ENCODE results near the gene PGM1.

DNA sequence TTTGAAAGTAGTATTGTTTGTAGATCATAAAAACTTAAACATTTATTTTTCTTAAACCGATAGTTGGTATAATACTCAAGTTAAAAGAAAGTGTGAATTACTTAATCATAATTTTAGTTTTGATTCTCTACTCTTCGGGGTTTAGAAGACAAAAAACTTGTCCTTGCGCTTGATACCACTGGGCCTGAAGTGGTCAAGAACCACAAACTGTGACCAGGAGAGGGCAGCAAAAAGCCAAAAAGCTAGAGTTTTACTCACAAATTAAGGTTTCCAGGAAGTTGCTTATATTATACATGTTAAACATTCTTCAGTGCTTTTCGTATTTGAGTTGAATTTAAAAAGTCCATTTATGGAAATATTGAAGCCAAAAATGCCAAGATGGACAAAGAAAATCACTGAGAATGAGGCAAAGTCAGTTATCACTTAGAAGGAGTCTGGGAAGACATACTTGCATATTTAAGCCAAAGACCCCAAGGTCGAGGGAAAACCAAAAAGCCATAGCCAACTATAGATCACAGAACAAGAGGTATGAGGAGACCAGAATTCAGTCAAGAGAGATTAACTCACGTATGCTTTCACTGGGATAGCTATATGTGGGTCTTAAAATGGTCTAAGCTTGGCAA, 35.7 kb upstream of the PGM1 start:
- TF ChIP-seq POLR2A (IDR thresholded peaks at IDR 0.05; ENCODE audit: low read depth, low read length) (no peak), POLR2AphosphoS5 (IDR thresholded peaks at IDR 0.05; ENCODE audit: low read depth, low read length) (no peak), TAF1 (IDR thresholded peaks at IDR 0.05; ENCODE audit: low read depth, low read length) (no peak), PAX5 (IDR thresholded peaks at IDR 0.05; ENCODE audit: insufficient read depth, low read length, severe bottlenecking) (no peak), SPI1 (IDR thresholded peaks at IDR 0.05; ENCODE audit: low read depth, low read length) (no peak)
